ENCODE data around the gene RTL10.

RTL10 gene

GRCh38 chr22:19823191-19823901, 31.3 kb downstream of the RTL10 start:
- no peak for DNase-seq (ENCODE audit: low read depth, low spot score)

- no peak for DNase-seq (ENCODE audit: low read depth, low spot score)
Measured at GRCh38 chr22:19822301-19823117, 32.2 kb downstream of the RTL10 start.

- DNase-seq (ENCODE audit: low read depth, low spot score) = no peak
Measured at GRCh38 chr22:19821523-19822300, 33.0 kb downstream of the RTL10 start.

GRCh38 chr22:19820880-19821522, 33.7 kb downstream of the RTL10 start:
- no peak for DNase-seq (ENCODE audit: low read depth, low spot score)

- DNase-seq (ENCODE audit: low read depth, low spot score) = no peak
Measured at GRCh38 chr22:19819911-19820879, 34.5 kb downstream of the RTL10 start.

- no peak for DNase-seq (ENCODE audit: low read depth, low spot score)
Measured at GRCh38 chr22:19819208-19819910, 35.3 kb downstream of the RTL10 start.

- no peak for DNase-seq (ENCODE audit: low read depth, low spot score)
Measured at GRCh38 chr22:19818324-19819207, 36.1 kb downstream of the RTL10 start.

GRCh38 chr22:19816372-19817119, 38.1 kb downstream of the RTL10 start:
- DNase-seq (ENCODE audit: low read depth, low spot score) = no peak

GRCh38 chr22:19815823-19816290, 38.8 kb downstream of the RTL10 start:
- DNase-seq (ENCODE audit: low read depth, low spot score) = no peak

GRCh38 chr22:19815093-19815822, 39.4 kb downstream of the RTL10 start:
- no peak for DNase-seq (ENCODE audit: low read depth, low spot score)

GRCh38 chr22:19814428-19814827, 40.2 kb downstream of the RTL10 start:
- DNase-seq (ENCODE audit: low read depth, low spot score) = no peak

GRCh38 chr22:19812910-19813309, 41.8 kb downstream of the RTL10 start:
- DNase-seq (ENCODE audit: low read depth, low spot score) = no peak

- DNase-seq (ENCODE audit: low read depth, low spot score) = no peak
Measured at GRCh38 chr22:19811811-19812771, 42.6 kb downstream of the RTL10 start.

- no peak for DNase-seq (ENCODE audit: low read depth, low spot score)
Measured at GRCh38 chr22:19811211-19811621, 43.5 kb downstream of the RTL10 start.

- no peak for DNase-seq (ENCODE audit: low read depth, low spot score)
Measured at GRCh38 chr22:19810381-19811201, 44.1 kb downstream of the RTL10 start.

All from brain pericyte (primary cell).